H9 (cell line): ENCODE data around the gene TMED10. TPM values are rescaled to one million over a fixed set of nuclear protein-coding genes. Genes with fewer than 3 reads are reported as not detected.
A peak's percentile ranks its signal among the peaks of the same experiment; 100 is the strongest.

Experiments used
- DNase-seq: peaks from one replicate; pipeline ENCODE4 v3.0.0-alpha.2; 2017
- H2AFZ ChIP-seq: one replicate; pipeline ENCODE4 v1.6.1; 2013; ENCODE audit warnings: mild to moderate bottlenecking, low read length, control low read depth, moderate library complexity
- H2AK5ac ChIP-seq: 2 replicates; pipeline ENCODE4 v1.6.1; 2013; ENCODE audit warnings: low read length, control low read depth, mixed read lengths; ENCODE audit not compliant: insufficient read length
- H2BK120ac ChIP-seq: one replicate; pipeline ENCODE4 v1.6.1; 2013; ENCODE audit warnings: low read depth, mild to moderate bottlenecking, low read length, control low read depth, inconsistent platforms; ENCODE audit not compliant: poor library complexity, severe bottlenecking
- H2BK12ac ChIP-seq: 2 replicates; pipeline ENCODE4 v1.6.1; 2013; ENCODE audit warnings: low read length, control low read depth, mixed read lengths, low read depth; ENCODE audit not compliant: insufficient read length
- H2BK15ac ChIP-seq: 2 replicates; pipeline ENCODE4 v1.6.1; 2013; ENCODE audit warnings: low read depth, low read length, control low read depth
- H2BK20ac ChIP-seq: one replicate; pipeline ENCODE4 v1.6.1; 2013; ENCODE audit warnings: low read depth, mild to moderate bottlenecking, low read length, control low read depth, inconsistent platforms; ENCODE audit not compliant: poor library complexity, severe bottlenecking
- H2BK5ac ChIP-seq: 2 replicates; pipeline ENCODE4 v1.6.1; 2013; ENCODE audit warnings: low read length, control low read depth, mixed read lengths; ENCODE audit not compliant: insufficient read length
- H3K14ac ChIP-seq: 2 replicates; pipeline ENCODE4 v1.6.1; 2013; ENCODE audit warnings: low read length, control low read depth; ENCODE audit not compliant: insufficient read depth
- H3K18ac ChIP-seq: 2 replicates; pipeline ENCODE4 v1.6.1; 2013; ENCODE audit warnings: low read depth, mild to moderate bottlenecking, mixed read lengths, low read length, control low read depth; ENCODE audit not compliant: insufficient read length
- H3K23ac ChIP-seq: 2 replicates; pipeline ENCODE4 v1.6.1; 2013; ENCODE audit warnings: low read length, control low read depth, mixed read lengths, low read depth; ENCODE audit not compliant: insufficient read length
- H3K23me2 ChIP-seq: 2 replicates; pipeline ENCODE4 v1.6.1; 2013; ENCODE audit warnings: low read depth, mild to moderate bottlenecking, mixed read lengths, low read length, control low read depth; ENCODE audit not compliant: insufficient read length, poor library complexity, severe bottlenecking
- H3K27ac ChIP-seq: 2 replicates; pipeline ENCODE4 v1.5.1; 2013; ENCODE audit warnings: low read length, control low read depth, mixed read lengths, low read depth; ENCODE audit not compliant: insufficient read length
- H3K27me3 ChIP-seq: 2 replicates; pipeline ENCODE4 v1.6.1; 2013; ENCODE audit warnings: low read length, control low read depth, inconsistent platforms; ENCODE audit not compliant: insufficient read depth
- H3K4ac ChIP-seq: 2 replicates; pipeline ENCODE4 v1.6.1; 2013; ENCODE audit warnings: low read depth, mild to moderate bottlenecking, control low read depth, inconsistent platforms, low read length, moderate library complexity
- H3K4me1 ChIP-seq: 2 replicates; pipeline ENCODE4 v1.6.1; 2013; ENCODE audit warnings: low read length, control low read depth, inconsistent platforms; ENCODE audit not compliant: insufficient read depth
- H3K4me2 ChIP-seq: 2 replicates; pipeline ENCODE4 v1.6.1; 2013; ENCODE audit warnings: low read length, control low read depth, mixed read lengths; ENCODE audit not compliant: insufficient read length, insufficient read depth
- H3K56ac ChIP-seq: 2 replicates; pipeline ENCODE4 v1.6.1; 2013; ENCODE audit warnings: low read depth, mild to moderate bottlenecking, mixed read lengths, low read length, control low read depth; ENCODE audit not compliant: insufficient read length
- H3K79me1 ChIP-seq: 2 replicates; pipeline ENCODE4 v1.6.1; 2013; ENCODE audit warnings: low read depth, mild to moderate bottlenecking, moderate library complexity, low read length, control low read depth, inconsistent platforms; ENCODE audit not compliant: insufficient read depth, poor library complexity, severe bottlenecking
- H3K79me2 ChIP-seq: 2 replicates; pipeline ENCODE4 v1.6.1; 2013; ENCODE audit warnings: low read length, control low read depth, inconsistent platforms; ENCODE audit not compliant: insufficient read depth
- H3K9ac ChIP-seq: 2 replicates; pipeline ENCODE4 v1.6.1; 2013; ENCODE audit warnings: low read length, control low read depth, mixed read lengths; ENCODE audit not compliant: insufficient read length; ENCODE audit errors: extremely low read depth
- H3K9me3 ChIP-seq: one replicate; pipeline ENCODE4 v1.6.1; 2013; ENCODE audit warnings: low read depth, low read length, inconsistent platforms; ENCODE audit not compliant: control insufficient read depth
- H3T11ph ChIP-seq: one replicate; pipeline ENCODE4 v1.6.1; 2013; ENCODE audit warnings: mild to moderate bottlenecking, low read length, control low read depth, inconsistent platforms
- H4K20me1 ChIP-seq: one replicate; pipeline ENCODE4 v1.6.1; 2013; ENCODE audit not compliant: control insufficient read depth, insufficient read length, insufficient read depth
- H4K5ac ChIP-seq: 2 replicates; pipeline ENCODE4 v1.6.1; 2013; ENCODE audit warnings: low read depth, mild to moderate bottlenecking, mixed read lengths, low read length, control low read depth; ENCODE audit not compliant: insufficient read length
- H4K8ac ChIP-seq: replicated peaks from 2 replicates; pipeline ENCODE4 v1.6.1; 2013; ENCODE audit warnings: low read length, control low read depth, mixed read lengths, low read depth; ENCODE audit not compliant: insufficient read length
- H4K91ac ChIP-seq: 2 replicates; pipeline ENCODE4 v1.6.1; 2013; ENCODE audit warnings: low read depth, mild to moderate bottlenecking, moderate library complexity, mixed read lengths, low read length, control low read depth; ENCODE audit not compliant: insufficient read length
- H3K27ac Mint-ChIP-seq, 3 experiments: 2 replicates in 2 of 3; 3 replicates in 1 of 3; pipeline ENCODE4 v1.8.0; 2020 to 2021; ENCODE audit warnings: mixed read lengths in 3 of 3, mild to moderate bottlenecking in 1 of 3, moderate library complexity in 1 of 3
- H3K27me3 Mint-ChIP-seq: 2 replicates; pipeline ENCODE4 v1.8.0; 2021; ENCODE audit warnings: low read depth, mild to moderate bottlenecking, moderate library complexity, mixed read lengths
- H3K36me3 Mint-ChIP-seq, 3 experiments: 2 replicates in 2 of 3; 3 replicates in 1 of 3; pipeline ENCODE4 v1.8.0; 2020 to 2021; ENCODE audit warnings: low read depth in 3 of 3, mixed read lengths in 3 of 3; ENCODE audit not compliant: insufficient read depth in 1 of 3
- H3K4me1 Mint-ChIP-seq, 2 experiments: 2 replicates each; pipeline ENCODE4 v1.8.0; 2020; ENCODE audit warnings: mixed read lengths in 2 of 2
- H3K4me3 Mint-ChIP-seq, 2 experiments: 2 replicates in 1 of 2; 3 replicates in 1 of 2; pipeline ENCODE4 v1.8.0; 2020 to 2021; ENCODE audit warnings: mild to moderate bottlenecking in 2 of 2, mixed read lengths in 2 of 2, moderate library complexity in 1 of 2
- H3K9me3 Mint-ChIP-seq, 2 experiments: 2 replicates in 1 of 2; 3 replicates in 1 of 2; pipeline ENCODE4 v1.8.0; 2020; ENCODE audit warnings: mild to moderate bottlenecking in 2 of 2, mixed read lengths in 2 of 2, moderate library complexity in 1 of 2
- CTCF ChIP-seq: fragments of 200-600 bp; sonication (generic); conservative IDR thresholded peaks from 3 replicates; pipeline ENCODE4 v1.8.0; 2021; ENCODE audit warnings: antibody characterized with exemption, mild to moderate bottlenecking
- WGBS: extraction: QIAGEN DNeasy Blood & Tissue Kit; methylation state at CpG from one replicate; pipeline ENCODE4 v1.1.7; 2013; ENCODE audit warnings: missing lambda C conversion rate, low lambda C conversion rate, mixed read lengths; ENCODE audit not compliant: insufficient read length; ENCODE audit errors: extremely low coverage; 5-methylcytosine and 5-hydroxymethylcytosine counted together
- total RNA-seq: library from RNA; stranded (reverse); gene quantifications from 2 replicates; pipeline ENCODE4 v1.2.1, GENCODE V29; 2021

Gene TMED10
- total RNA-seq, 1 experiment from 2014 or later, result 176 TPM

- H3K79me1 ChIP-seq, result no peaks in the 10 kb centered on the region
- H3K56ac ChIP-seq, result no peak overlapping the region
- no peaks in the 10 kb centered on the region for H4K20me1 ChIP-seq
- no peaks in the 10 kb centered on the region; the same call in 1 of the 2 replicates for H3K4me1 ChIP-seq
- H3K4me1 Mint-ChIP-seq, result peaks cover 12% of the 10 kb centered on the region in 2 experiments
- no peak overlapping the region for H4K8ac ChIP-seq
- no peaks in the 10 kb centered on the region for H3K27me3 ChIP-seq
- H3K27ac Mint-ChIP-seq, result peak overlapping the region; percentile 60 to 94 (median 80); a peak in 6 of 7 replicates
- H3K36me3 Mint-ChIP-seq, result peaks cover 18 to 38% (median 31%) of the 10 kb centered on the region in 3 experiments; a peak in 6 of 7 replicates
- H4K91ac ChIP-seq, result no peak overlapping the region
- H3K9me3 Mint-ChIP-seq, result no peaks in the 10 kb centered on the region
- H3K79me2 ChIP-seq, result no peaks in the 10 kb centered on the region; the same call in 1 of the 2 replicates
- H4K5ac ChIP-seq, result no peak overlapping the region
- H3K18ac ChIP-seq, result no peak overlapping the region
- no peak overlapping the region for H3K4me2 ChIP-seq
- no peak overlapping the region for H3K23ac ChIP-seq
- no peak overlapping the region for H2BK15ac ChIP-seq
- H3K23me2 ChIP-seq, result no peaks in the 10 kb centered on the region
- H2BK20ac ChIP-seq, result no peak overlapping the region
- DNase-seq, result peak; percentile 75
- peak overlapping the region; percentile 63 for H3K27ac ChIP-seq
- no peak overlapping the region for H2BK5ac ChIP-seq
- no peak overlapping the region for H2BK12ac ChIP-seq
- no peak overlapping the region for H3K4ac ChIP-seq
- no peak overlapping the region for H2AK5ac ChIP-seq
- peak; percentile 60 for TF ChIP-seq CTCF
- no peak overlapping the region for H2BK120ac ChIP-seq
- no CpG with 5 or more reads among the region's 13 CpGs for WGBS
- H3K9me3 ChIP-seq, result no peaks in the 10 kb centered on the region
- no peak overlapping the region for H2AFZ ChIP-seq
- H3K27me3 Mint-ChIP-seq, result no peaks in the 10 kb centered on the region
- H3K9ac ChIP-seq, result no peak overlapping the region
- H3T11ph ChIP-seq, result no peak overlapping the region
- H3K4me3 Mint-ChIP-seq, result peak overlapping the region in 1 of 2 experiments; percentile 39; a peak in 1 of 5 replicates
- H3K14ac ChIP-seq, result no peak overlapping the region
These were observed 28.9 kb downstream of the TMED10 start for GRCh38 chr14:75147423-75148071.
